ENCODE results near the gene VEGFC.

DNA sequence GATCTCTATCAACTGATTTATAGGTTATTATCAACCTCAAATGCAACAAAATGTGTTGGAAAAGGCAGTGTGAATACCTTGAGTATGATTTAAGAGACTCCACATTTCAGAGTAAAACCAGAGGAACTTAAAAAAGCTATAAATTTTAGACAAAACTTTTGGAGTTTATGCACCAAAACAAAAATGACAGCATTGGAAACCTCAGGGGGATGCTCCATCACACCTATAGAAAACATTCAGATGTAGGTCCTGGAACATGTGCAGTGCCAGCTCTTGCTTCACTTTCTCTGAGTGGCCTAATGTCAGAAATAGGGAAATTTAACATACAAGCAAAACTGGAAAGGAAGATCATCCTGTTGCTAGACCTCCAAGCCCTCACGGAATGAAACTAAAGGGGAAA, 5.8 kb upstream of the VEGFC start:
- TF ChIP-seq POLR2A (IDR thresholded peaks at IDR 0.05): no peak
- TF ChIP-seq, protein P1, sequence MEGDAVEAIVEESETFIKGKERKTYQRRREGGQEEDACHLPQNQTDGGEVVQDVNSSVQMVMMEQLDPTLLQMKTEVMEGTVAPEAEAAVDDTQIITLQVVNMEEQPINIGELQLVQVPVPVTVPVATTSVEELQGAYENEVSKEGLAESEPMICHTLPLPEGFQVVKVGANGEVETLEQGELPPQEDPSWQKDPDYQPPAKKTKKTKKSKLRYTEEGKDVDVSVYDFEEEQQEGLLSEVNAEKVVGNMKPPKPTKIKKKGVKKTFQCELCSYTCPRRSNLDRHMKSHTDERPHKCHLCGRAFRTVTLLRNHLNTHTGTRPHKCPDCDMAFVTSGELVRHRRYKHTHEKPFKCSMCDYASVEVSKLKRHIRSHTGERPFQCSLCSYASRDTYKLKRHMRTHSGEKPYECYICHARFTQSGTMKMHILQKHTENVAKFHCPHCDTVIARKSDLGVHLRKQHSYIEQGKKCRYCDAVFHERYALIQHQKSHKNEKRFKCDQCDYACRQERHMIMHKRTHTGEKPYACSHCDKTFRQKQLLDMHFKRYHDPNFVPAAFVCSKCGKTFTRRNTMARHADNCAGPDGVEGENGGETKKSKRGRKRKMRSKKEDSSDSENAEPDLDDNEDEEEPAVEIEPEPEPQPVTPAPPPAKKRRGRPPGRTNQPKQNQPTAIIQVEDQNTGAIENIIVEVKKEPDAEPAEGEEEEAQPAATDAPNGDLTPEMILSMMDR (IDR thresholded peaks at IDR 0.05): no peak

All from ovary (tissue), 3 donors.